HepG2 (cell line): ENCODE data around the gene PET117. TPM values are rescaled to one million over a fixed set of nuclear protein-coding genes. Genes with fewer than 3 reads are reported as not detected.

Source experiments
- BCL6 ChIP-seq: IDR thresholded peaks from 2 replicates; pipeline ENCODE4 v1.6.1; 2016; ENCODE audit warnings: missing genetic modification reagents, missing compliant biosample characterization
- CEBPB ChIP-seq: IDR thresholded peaks from 2 replicates; pipeline ENCODE4 v1.6.1; 2011; ENCODE audit warnings: low read depth, low read length, improper control_type of control experiment, borderline replicate concordance
- ETV5 ChIP-seq: IDR thresholded peaks from 2 replicates; pipeline ENCODE4 v1.6.1; 2018; ENCODE audit warnings: missing biosample characterization, missing genetic modification reagents, inconsistent platforms, borderline replicate concordance
- RBFOX2 ChIP-seq: fragments of 200-400 bp; formaldehyde crosslinking; IDR thresholded peaks from 2 replicates; pipeline ENCODE4 v1.6.1; 2017; ENCODE audit warnings: low read depth, mild to moderate bottlenecking, low read length
- SAP130 ChIP-seq: IDR thresholded peaks from 2 replicates; pipeline ENCODE4 v1.6.1; 2016; ENCODE audit warnings: low read depth
- TBX2 ChIP-seq: sonication (generic); formaldehyde crosslinking; IDR thresholded peaks from 2 replicates; pipeline ENCODE4 v1.5.0; 2020; ENCODE audit warnings: missing genetic modification reagents, mild to moderate bottlenecking, borderline replicate concordance
- polyA plus RNA-seq, 8 experiments: library from polyadenylated mRNA; depleted of rRNA in 3 of 8; stranded (reverse) in 7 of 8; unstranded in 1 of 8; fragments of >200 nt; fragmentation: Illumina TruSeq in 4 of 8; extraction: Trizol in 4 of 8; gene quantifications; 2 replicates each; pipeline versions ENCODE4 v1.2.1 to v1.2.3, GENCODE V29; 2011 to 2016; ENCODE audit warnings: low read depth in 4 of 8, missing spikeins in 1 of 8, mixed read lengths in 1 of 8; ENCODE audit not compliant: insufficient read depth in 1 of 8
- total RNA-seq, 5 experiments: library from RNA; depleted of rRNA; stranded (reverse); fragments of >200 nt; fragmentation: Illumina TruSeq; extraction: Trizol; gene quantifications; 2 replicates each; pipeline ENCODE4 v1.2.3, GENCODE V29; 2016; ENCODE audit warnings: low read depth in 1 of 5
- TF ChIP-seq, protein P1 (sequence below): IDR thresholded peaks from 2 replicates; pipeline ENCODE4 v1.4.0; 2020; ENCODE audit warnings: mild to moderate bottlenecking, missing genetic modification reagents
- TF ChIP-seq, protein P2 (sequence below): sonication (generic); formaldehyde crosslinking; IDR thresholded peaks from 2 replicates; pipeline ENCODE4 v1.8.0; 2022; ENCODE audit warnings: mild to moderate bottlenecking, missing genetic modification reagents, moderate library complexity
- TF ChIP-seq, protein P3 (sequence below), 2 experiments: sonication (generic) in 1 of 2; formaldehyde crosslinking in 1 of 2; IDR thresholded peaks; 2 replicates each; pipeline versions ENCODE4 v1.5.1 to v1.6.1; 2011 to 2020; ENCODE audit warnings: borderline replicate concordance in 1 of 2, low read depth in 1 of 2, low read length in 1 of 2, mild to moderate bottlenecking in 1 of 2, missing genetic modification reagents in 1 of 2, moderate library complexity in 1 of 2

The PET117 gene
- total and polyA plus RNA-seq, 2 of the 13 experiments (the other 11 are each of a cell fraction or from before 2014, with no cell fraction given) = 22.2 to 48.2 TPM

DNA sequence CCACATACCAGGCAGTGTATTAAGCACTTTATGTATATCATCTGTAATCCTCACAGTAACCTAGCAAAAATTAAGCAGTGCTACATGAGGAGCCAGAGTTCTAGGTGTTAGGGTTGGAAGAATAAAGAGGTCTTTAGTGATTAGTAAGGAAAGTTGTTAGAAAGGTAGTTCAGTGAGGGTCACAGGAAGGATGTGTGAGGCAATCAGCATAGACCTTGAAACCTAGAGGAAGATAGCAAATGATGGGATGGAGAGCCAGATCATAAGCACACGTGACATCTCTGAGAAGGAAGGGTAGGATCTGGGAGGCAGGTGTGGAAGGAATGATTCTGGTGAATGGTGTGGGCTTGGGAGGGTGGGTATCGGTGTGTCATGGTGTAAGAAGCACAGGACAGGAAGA is 2.2 kb downstream of the PET117 start (continued):
- TF ChIP-seq, protein P1, sequence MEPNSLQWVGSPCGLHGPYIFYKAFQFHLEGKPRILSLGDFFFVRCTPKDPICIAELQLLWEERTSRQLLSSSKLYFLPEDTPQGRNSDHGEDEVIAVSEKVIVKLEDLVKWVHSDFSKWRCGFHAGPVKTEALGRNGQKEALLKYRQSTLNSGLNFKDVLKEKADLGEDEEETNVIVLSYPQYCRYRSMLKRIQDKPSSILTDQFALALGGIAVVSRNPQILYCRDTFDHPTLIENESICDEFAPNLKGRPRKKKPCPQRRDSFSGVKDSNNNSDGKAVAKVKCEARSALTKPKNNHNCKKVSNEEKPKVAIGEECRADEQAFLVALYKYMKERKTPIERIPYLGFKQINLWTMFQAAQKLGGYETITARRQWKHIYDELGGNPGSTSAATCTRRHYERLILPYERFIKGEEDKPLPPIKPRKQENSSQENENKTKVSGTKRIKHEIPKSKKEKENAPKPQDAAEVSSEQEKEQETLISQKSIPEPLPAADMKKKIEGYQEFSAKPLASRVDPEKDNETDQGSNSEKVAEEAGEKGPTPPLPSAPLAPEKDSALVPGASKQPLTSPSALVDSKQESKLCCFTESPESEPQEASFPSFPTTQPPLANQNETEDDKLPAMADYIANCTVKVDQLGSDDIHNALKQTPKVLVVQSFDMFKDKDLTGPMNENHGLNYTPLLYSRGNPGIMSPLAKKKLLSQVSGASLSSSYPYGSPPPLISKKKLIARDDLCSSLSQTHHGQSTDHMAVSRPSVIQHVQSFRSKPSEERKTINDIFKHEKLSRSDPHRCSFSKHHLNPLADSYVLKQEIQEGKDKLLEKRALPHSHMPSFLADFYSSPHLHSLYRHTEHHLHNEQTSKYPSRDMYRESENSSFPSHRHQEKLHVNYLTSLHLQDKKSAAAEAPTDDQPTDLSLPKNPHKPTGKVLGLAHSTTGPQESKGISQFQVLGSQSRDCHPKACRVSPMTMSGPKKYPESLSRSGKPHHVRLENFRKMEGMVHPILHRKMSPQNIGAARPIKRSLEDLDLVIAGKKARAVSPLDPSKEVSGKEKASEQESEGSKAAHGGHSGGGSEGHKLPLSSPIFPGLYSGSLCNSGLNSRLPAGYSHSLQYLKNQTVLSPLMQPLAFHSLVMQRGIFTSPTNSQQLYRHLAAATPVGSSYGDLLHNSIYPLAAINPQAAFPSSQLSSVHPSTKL (CRISPR knock-in tag) = peak; percentile 58
- peak; percentile 62 for TF ChIP-seq BCL6 (CRISPR knock-in tag)
- peak; percentile 70 for TF ChIP-seq ETV5 (CRISPR knock-in tag)
- peak; percentile 48 for TF ChIP-seq SAP130 (CRISPR knock-in tag)
- TF ChIP-seq, protein P2, sequence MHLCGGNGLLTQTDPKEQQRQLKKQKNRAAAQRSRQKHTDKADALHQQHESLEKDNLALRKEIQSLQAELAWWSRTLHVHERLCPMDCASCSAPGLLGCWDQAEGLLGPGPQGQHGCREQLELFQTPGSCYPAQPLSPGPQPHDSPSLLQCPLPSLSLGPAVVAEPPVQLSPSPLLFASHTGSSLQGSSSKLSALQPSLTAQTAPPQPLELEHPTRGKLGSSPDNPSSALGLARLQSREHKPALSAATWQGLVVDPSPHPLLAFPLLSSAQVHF (CRISPR knock-in tag) = no peak
- 0 out of 2 replicates have a peak, but pooled peaks have one; percentile 42 for TF ChIP-seq TBX2 (CRISPR knock-in tag)
- TF ChIP-seq, protein P3, sequence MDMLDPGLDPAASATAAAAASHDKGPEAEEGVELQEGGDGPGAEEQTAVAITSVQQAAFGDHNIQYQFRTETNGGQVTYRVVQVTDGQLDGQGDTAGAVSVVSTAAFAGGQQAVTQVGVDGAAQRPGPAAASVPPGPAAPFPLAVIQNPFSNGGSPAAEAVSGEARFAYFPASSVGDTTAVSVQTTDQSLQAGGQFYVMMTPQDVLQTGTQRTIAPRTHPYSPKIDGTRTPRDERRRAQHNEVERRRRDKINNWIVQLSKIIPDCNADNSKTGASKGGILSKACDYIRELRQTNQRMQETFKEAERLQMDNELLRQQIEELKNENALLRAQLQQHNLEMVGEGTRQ (IDR thresholded peaks at IDR 0.05; ENCODE audit: low read depth, low read length) = no peak
- TF ChIP-seq, protein P3 (CRISPR knock-in tag; IDR thresholded peaks at IDR 0.05; ENCODE audit: borderline replicate concordance) = peak; percentile 25; the same call in 1 of the 2 replicates
- TF ChIP-seq CEBPB = peak; percentile 72; the same call in 1 of the 2 replicates
- peak; percentile 39; the same call in 1 of the 2 replicates for TF ChIP-seq RBFOX2
